HUDEP-2 (cell line): Measurements from ENCODE around the gene KCNQ1.

Experiments
- DNase-seq, 76 experiments: peaks; one replicate each; lab custom pipeline; 2025; ENCODE audit not compliant: unreplicated experiment in 76 of 76; lab: John Stamatoyannopoulos, UW

KCNQ1 gene

GRCh38 chr11:2521081-2521732 is 76.4 kb downstream of the KCNQ1 start:
- DNase-seq, result no peak

- DNase-seq, result no peak
Measured at GRCh38 chr11:2521733-2522630, 77.2 kb downstream of the KCNQ1 start.

- DNase-seq, result no peak
Measured at GRCh38 chr11:2522631-2523255, 77.9 kb downstream of the KCNQ1 start.

GRCh38 chr11:2523821-2524391 is 79.1 kb downstream of the KCNQ1 start:
- DNase-seq, result no peak

GRCh38 chr11:2524446-2525165 is 79.8 kb downstream of the KCNQ1 start:
- no peak for DNase-seq

- no peak for DNase-seq
Measured at GRCh38 chr11:2525166-2525861, 80.5 kb downstream of the KCNQ1 start.

GRCh38 chr11:2525941-2526807 is 81.4 kb downstream of the KCNQ1 start:
- DNase-seq, result no peak

GRCh38 chr11:2526808-2527381 is 82.1 kb downstream of the KCNQ1 start:
- DNase-seq, result no peak

GRCh38 chr11:2527621-2528291 is 82.9 kb downstream of the KCNQ1 start:
- DNase-seq, result no peak

GRCh38 chr11:2528301-2529050 is 83.7 kb downstream of the KCNQ1 start:
- DNase-seq, result no peak

GRCh38 chr11:2529173-2529572 is 84.4 kb downstream of the KCNQ1 start:
- DNase-seq, result no peak

- DNase-seq, result no peak
Measured at GRCh38 chr11:2529636-2530035, 84.8 kb downstream of the KCNQ1 start.

- DNase-seq, result no peak
Measured at GRCh38 chr11:2530131-2530854, 85.5 kb downstream of the KCNQ1 start.

- no peak for DNase-seq
Measured at GRCh38 chr11:2530855-2531200, 86.0 kb downstream of the KCNQ1 start.

- peak in 66 of 76 experiments; percentile 4 to 73 (median 47) for DNase-seq
Measured at GRCh38 chr11:2531277-2531986, 86.6 kb downstream of the KCNQ1 start.

GRCh38 chr11:2531987-2532703 is 87.3 kb downstream of the KCNQ1 start:
- DNase-seq, result peak in 1 of 76 experiments; percentile 50
